IPS DF 19.7 (cell line): Measurements from ENCODE around the gene SLC24A3.

Experiments
- DNase-seq: peaks from one replicate; pipeline ENCODE4 v3.0.0-alpha.2; 2013; ENCODE audit warnings: low read depth, low spot score

SLC24A3 gene

GRCh38 chr20:19338380-19338779 lies 125.9 kb downstream of the SLC24A3 start:
- DNase-seq = no peak

- DNase-seq = no peak
These were observed 126.5 kb downstream of the SLC24A3 start for GRCh38 chr20:19338960-19339359.

DNA sequence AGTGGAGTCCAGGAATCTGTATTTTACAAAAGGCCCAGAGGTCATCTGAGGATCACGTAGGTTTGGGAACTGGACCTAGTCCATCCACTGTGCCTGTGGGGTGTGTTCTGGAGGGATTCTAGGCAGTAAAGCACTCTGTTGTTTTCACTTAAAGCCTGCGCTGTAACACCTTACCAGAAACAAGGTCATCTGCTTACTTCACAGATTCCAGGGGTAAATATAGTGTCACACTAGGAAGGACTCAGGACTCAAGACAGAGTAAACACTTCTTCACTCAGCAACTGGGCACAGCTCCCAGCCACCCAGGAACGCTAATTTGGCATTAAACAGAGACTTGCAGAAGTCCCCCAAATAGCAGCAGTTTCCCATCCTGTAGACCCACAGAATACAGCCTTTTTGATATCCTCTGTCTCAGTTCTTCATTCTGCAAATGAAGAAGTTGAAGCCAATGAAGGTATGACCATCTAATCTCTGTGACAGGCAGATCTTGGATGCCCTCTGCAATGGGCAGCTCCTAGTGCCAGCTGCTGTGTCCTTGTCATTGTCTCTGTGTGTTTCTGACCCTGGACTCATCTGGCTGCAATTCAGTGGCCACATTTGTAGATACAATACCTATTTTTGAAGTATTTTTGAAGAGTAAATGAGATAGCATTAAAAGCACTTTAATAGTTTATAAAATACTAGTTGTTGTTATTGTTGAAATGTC lies 129.1 kb downstream of the SLC24A3 start:
- no peak for DNase-seq

DNA sequence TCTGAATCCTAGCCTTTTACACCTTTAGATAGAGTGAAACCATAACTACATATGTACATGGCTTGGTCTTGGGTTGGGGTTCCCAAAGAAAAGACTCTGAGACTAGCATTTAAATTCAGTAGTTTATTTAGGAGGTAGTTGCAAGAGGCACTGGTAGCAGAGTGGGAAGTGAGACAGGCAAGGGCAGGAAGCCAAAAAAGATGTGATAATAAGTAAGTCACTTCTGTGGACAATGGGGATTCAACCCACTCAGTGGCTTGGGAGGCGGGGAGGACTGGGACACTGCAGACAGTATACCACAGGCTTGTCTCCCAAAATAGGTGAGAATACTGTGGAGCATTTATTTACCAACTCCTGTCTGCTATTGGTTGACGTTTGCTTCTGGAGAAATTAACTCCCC lies 131.9 kb downstream of the SLC24A3 start:
- no peak for DNase-seq

DNA sequence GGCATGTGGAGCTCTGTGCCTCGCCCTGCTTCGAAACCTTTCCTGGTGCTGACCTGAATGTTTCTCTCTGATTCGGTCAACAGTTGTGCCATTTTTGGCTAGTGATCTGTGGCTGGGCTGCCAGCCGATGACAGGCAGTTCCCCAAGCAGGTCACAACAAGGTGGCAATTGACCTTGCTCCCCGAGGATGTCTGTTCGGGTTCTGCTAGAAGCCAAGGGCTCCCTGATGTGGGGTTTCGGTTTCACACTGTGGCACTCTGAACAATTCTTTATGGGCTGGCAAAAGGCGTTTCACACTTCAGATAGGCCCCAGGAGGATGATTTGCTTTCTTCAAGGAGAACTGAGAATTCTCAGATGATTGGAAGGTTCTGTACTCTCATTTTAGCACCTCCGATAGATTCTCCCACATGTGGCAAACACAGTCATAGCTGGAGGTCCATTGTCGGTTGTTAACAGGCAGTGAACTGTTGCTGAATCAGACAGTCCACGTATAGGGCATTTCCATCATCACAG lies 135.6 kb downstream of the SLC24A3 start:
- DNase-seq = no peak

- no peak for DNase-seq
These were observed 136.1 kb downstream of the SLC24A3 start for GRCh38 chr20:19348582-19348981.

GRCh38 chr20:19349879-19350278 lies 137.4 kb downstream of the SLC24A3 start:
- DNase-seq = no peak

DNA sequence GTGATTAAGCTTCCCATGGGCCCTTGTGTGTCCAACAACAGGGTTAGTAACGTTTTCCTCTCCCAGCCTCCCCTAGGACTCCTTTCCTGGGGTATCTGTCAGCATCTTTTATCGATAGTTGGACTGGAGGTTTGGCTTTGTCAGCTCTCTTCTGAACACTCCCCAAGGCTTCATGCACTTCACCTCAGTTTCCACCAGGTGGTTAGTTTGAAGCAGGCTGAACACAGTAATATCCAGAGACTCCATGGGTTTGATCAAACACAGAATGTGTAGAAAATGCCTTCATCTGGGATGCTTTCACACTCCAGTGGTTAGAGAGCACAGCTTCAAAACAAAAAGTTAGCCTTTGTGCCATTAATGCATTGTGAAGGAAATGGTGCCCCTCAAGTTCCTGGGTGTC lies 139.1 kb downstream of the SLC24A3 start:
- no peak for DNase-seq

DNA sequence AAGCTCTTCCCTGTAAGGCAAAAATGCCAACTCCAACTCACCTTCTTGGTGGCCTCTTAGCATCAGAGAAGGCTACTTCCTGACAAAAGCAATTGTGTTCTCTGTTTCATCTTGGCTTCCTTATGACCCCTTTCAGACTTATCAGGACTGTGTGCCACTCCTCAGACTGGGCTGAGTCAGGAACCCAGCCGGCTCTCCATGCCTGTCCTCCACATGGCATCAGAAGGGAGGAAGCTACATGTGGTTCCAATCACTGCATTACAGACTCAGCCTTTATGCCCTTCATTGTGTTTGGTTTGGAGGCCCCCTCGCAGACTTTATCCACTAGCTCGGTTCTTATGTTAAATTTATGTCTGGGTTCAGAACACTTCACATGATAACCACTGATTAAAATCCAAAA lies 142.5 kb downstream of the SLC24A3 start:
- DNase-seq = no peak

- no peak for DNase-seq
These were observed 149.3 kb downstream of the SLC24A3 start for GRCh38 chr20:19361790-19362189.

GRCh38 chr20:19363476-19363875 lies 151.0 kb downstream of the SLC24A3 start:
- DNase-seq = no peak

DNA sequence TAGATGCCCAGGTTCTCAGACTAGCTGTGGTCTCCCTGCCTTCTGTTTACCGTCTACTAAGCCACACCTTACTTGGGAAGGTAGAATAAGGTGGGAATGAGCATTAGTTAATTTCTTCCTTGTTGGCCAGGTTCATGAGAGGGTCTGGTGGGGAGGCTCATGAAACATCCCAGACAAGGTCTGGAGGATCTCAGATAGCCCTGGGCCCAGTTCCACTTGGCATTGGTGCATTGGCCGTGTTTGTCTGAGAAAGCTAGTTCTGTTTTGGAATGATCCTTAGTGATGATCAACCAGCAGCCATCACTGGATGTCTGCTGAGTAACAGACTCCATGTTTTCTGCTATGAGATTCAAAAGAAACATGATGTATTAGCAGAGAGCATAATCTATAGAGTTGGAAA lies 155.1 kb downstream of the SLC24A3 start:
- no peak for DNase-seq

DNA sequence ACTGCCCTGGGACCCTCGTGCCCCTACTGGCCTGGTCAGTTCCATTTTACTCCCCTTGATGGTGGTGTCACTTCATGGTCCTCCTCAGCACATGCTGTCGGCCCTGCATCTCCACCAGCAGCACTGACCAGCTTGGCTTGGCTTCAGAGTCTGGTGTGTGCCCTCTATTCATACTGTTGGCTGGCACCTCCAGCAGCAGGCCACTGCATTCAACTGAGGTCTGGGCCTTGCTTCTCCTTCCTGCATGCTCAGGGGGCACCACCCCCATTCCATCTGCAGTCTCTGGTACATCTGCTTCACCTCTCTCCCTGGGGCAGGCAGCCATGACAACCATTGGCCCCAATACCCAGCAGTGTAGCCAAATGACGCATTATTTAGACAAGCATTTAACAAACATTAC lies 155.9 kb downstream of the SLC24A3 start:
- DNase-seq = no peak

DNA sequence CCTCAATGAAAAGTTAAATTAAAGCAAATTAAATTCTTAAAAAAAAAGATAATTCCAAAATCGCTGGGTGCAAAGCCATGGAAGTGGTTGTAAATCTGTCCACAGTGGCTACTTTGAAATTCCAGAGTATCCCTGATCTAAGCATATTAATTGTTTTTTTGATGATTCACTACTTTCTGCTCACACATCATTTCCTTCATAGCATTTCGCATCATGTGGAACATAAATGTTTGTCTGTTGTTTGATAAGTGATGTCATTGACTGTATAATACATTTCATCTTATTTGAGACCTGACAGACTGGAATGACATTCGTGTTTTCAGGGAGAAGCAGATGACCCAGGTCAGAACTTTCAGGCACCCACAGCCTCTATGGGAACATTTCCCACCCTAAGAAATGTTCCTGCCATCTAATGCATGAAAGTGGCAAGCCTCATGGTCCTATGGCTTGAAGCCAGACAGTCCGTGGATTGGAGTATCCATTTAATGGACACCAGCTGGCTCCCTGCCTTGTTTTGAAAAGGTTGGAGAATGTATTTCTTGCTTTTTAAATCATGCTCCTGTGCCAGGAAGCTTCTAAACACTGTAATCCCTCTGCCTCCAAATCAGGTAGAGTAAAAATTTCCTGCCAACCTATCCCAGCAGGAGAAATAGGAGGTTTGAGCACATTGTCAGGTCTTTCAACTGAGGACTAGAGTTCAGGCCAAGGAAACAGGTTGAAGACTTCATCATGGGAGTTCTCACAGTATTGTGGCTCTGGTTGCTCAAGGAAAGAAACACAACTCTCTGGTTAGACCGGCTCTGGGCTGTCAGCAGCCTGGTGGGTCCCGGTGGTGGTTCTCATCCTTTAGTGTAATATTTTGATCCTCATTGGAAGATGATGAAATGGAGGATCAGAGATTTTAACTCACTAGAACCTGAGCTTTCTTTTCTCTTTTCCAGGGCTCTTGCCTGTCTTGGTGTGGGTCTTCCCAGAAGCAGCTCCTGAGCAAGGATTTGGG lies 157.9 kb downstream of the SLC24A3 start:
- DNase-seq = no peak

DNA sequence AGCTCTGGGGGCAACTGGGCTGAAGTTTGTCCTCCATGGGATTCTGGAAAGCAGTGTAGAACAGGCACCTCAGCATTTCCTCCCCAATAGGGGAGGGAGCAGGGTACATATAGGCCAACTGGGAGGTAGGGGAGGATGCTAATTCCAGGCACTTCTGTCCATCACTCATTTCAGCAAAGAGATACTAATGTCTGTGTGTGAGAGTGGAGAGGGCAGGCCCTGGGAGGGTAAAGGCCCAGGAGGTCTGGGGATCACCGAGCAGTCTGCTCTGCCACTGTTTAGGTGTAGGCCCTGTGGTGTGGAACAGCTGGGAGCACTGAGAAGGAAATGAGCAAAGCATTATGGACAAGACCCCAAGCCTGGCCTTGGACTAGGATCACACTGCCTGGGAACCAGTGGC lies 158.7 kb downstream of the SLC24A3 start:
- no peak for DNase-seq

DNA sequence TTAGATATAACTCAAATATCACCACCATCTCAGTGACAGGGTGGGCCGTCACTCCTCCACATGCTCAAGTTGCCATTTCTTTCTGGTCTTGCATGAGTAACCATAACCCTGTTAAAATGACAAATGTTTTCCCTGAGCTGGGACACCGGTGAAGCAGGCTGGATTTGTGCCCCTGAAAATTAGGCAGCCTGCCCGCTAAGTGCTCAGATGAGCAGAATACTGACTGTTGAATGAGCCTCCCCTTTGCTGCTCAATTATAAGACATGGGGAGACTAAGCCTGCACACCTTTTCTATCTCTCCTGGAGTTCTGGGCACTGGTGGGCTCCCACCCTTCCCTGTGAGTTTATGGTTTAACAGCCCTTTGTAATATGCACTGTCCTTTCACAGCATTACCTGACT lies 161.8 kb downstream of the SLC24A3 start:
- no peak for DNase-seq

GRCh38 chr20:19375395-19375794 lies 163.0 kb downstream of the SLC24A3 start:
- no peak for DNase-seq

GRCh38 chr20:19375801-19376200 lies 163.4 kb downstream of the SLC24A3 start:
- no peak for DNase-seq

DNA sequence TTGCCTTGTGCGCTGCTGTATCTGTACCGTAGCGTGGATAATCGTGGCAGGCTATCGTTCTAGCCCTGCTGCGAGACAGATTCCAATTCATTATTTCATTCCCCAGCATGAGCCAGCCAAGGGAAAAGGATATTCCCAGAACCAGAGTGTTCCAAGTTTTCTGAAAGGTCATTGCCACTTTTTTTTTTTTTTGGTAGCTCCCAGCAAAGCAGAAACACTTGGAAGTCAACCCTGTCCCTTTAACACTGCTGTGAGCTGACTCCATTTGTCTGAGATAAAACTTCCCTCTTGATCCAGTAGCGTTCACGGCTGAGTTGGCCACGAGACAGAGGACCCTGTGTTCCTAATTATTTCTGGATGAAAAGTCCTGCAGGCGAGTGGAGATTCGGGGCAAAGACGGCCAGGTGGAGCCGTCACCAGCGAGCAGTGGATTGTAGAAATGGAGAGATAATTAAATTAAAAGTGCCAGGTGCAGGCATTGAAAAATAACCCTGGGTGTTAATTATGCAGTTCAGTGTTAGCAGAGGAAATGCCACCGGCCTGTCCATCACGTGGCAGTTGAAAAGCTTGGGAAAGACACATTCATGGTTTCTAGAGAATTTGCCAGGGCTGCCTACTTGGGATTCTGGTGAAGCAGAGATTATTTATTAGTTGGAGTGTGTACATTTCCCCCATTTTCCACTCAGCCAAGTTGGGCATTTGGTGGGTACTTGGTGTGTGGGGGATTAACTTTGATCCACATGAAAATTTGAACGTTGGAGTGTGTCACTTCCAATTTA lies 164.2 kb downstream of the SLC24A3 start:
- no peak for DNase-seq

GRCh38 chr20:19378058-19378457 lies 165.6 kb downstream of the SLC24A3 start:
- DNase-seq = no peak

- no peak for DNase-seq
These were observed 167.8 kb downstream of the SLC24A3 start for GRCh38 chr20:19380211-19380610.

DNA sequence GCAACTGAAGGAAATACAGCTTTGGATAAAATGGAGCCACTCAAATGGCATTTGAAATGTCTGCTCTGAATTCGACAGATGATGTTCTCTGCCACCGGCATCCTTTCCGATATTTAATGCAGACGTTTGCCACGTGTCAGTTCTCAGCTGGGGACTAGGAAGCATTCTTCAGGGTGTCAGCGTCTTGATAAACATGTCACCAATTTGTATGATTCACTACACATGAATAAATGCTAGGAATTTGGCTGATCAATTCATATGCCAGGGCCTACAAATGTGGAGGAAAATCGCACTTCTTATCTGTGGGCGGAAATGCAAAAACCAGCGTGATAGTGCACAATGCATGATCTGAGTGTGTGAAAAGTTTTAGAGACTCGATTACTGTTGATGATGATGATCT lies 169.5 kb downstream of the SLC24A3 start:
- DNase-seq = no peak
